HepG2 (cell line): ENCODE measurements around the gene HDAC5. TPM values are rescaled to one million over a fixed set of nuclear protein-coding genes. Genes with fewer than 3 reads are reported as not detected.

Experiments used
- BORCS8-MEF2B ChIP-seq: sonication (generic); formaldehyde crosslinking; IDR thresholded peaks from 2 replicates; pipeline ENCODE4 v1.8.0; 2022; ENCODE audit warnings: mild to moderate bottlenecking, missing genetic modification reagents
- FOXK1 ChIP-seq: sonication (generic); formaldehyde crosslinking; IDR thresholded peaks from 2 replicates; pipeline ENCODE4 v1.4.0; 2020; ENCODE audit warnings: low read depth, missing genetic modification reagents, borderline replicate concordance
- GTF2F1 ChIP-seq: fragments of 150-350 bp; IDR thresholded peaks from 2 replicates; pipeline ENCODE4 v1.6.1; 2014; ENCODE audit warnings: low read length
- HDAC2 ChIP-seq: sonication (generic); formaldehyde crosslinking; IDR thresholded peaks from 2 replicates; pipeline ENCODE4 v1.4.0; 2020; ENCODE audit warnings: missing genetic modification reagents
- KDM2A ChIP-seq: sonication (generic); formaldehyde crosslinking; IDR thresholded peaks from 2 replicates; pipeline ENCODE4 v1.4.0; 2020; ENCODE audit warnings: low read depth, missing genetic modification reagents, borderline replicate concordance
- MXI1 ChIP-seq: IDR thresholded peaks from 3 replicates; pipeline ENCODE4 v1.6.1; 2012; ENCODE audit warnings: low read depth, low read length, inconsistent platforms, borderline replicate concordance
- PPARG ChIP-seq: conservative IDR thresholded peaks from 2 replicates; pipeline ENCODE4 v1.6.1; 2016; ENCODE audit warnings: missing biosample characterization, missing genetic modification reagents
- SP1 ChIP-seq, 2 experiments: fragments of 450-650 bp in 1 of 2; sonication (generic) in 1 of 2; formaldehyde crosslinking in 1 of 2; IDR thresholded peaks; 2 replicates each; pipeline versions ENCODE4 v1.4.0 to v1.6.1; 2016 to 2020; ENCODE audit warnings: missing genetic modification reagents in 1 of 2
- SSRP1 ChIP-seq: IDR thresholded peaks from 2 replicates; pipeline ENCODE4 v1.6.1; 2016; ENCODE audit warnings: control low read depth
- TGIF2 ChIP-seq: IDR thresholded peaks from 2 replicates; pipeline ENCODE4 v1.6.1; 2016; ENCODE audit warnings: control low read depth, missing compliant biosample characterization
- ZFP36L2 ChIP-seq: sonication (generic); formaldehyde crosslinking; IDR thresholded peaks from 2 replicates; pipeline ENCODE4 v1.4.0; 2020; ENCODE audit warnings: missing genetic modification reagents
- ZNF292 ChIP-seq: sonication (generic); formaldehyde crosslinking; IDR thresholded peaks from 2 replicates; pipeline ENCODE4 v1.8.1; 2022; ENCODE audit warnings: mild to moderate bottlenecking, low read depth, missing genetic modification reagents, borderline replicate concordance
- ZNF383 ChIP-seq: sonication (generic); formaldehyde crosslinking; IDR thresholded peaks from 2 replicates; pipeline ENCODE4 v1.4.0; 2020; ENCODE audit warnings: missing genetic modification reagents, mild to moderate bottlenecking, borderline replicate concordance
- ZSCAN20 ChIP-seq: sonication (generic); formaldehyde crosslinking; IDR thresholded peaks from 2 replicates; pipeline ENCODE4 v1.4.0; 2020; ENCODE audit warnings: missing genetic modification reagents, mild to moderate bottlenecking, borderline replicate concordance
- polyA plus RNA-seq, 8 experiments: library from polyadenylated mRNA; depleted of rRNA in 3 of 8; stranded (reverse) in 7 of 8; unstranded in 1 of 8; fragments of >200 nt; fragmentation: Illumina TruSeq in 4 of 8; extraction: Trizol in 4 of 8; gene quantifications; 2 replicates each; pipeline versions ENCODE4 v1.2.1 to v1.2.3, GENCODE V29; 2011 to 2016; ENCODE audit warnings: low read depth in 4 of 8, missing spikeins in 1 of 8, mixed read lengths in 1 of 8; ENCODE audit not compliant: insufficient read depth in 1 of 8
- total RNA-seq, 5 experiments: library from RNA; depleted of rRNA; stranded (reverse); fragments of >200 nt; fragmentation: Illumina TruSeq; extraction: Trizol; gene quantifications; 2 replicates each; pipeline ENCODE4 v1.2.3, GENCODE V29; 2016; ENCODE audit warnings: low read depth in 1 of 5
- TF ChIP-seq, protein P1 (sequence below): sonication (generic); formaldehyde crosslinking; IDR thresholded peaks from 2 replicates; pipeline ENCODE4 v1.4.0; 2020; ENCODE audit warnings: missing genetic modification reagents; ENCODE audit errors: not compliant biosample characterization
- TF ChIP-seq, protein P2 (sequence below): sonication (generic); formaldehyde crosslinking; IDR thresholded peaks from 2 replicates; pipeline ENCODE4 v1.5.1; 2020; ENCODE audit warnings: mild to moderate bottlenecking, missing genetic modification reagents, moderate library complexity
- TF ChIP-seq, protein P3 (sequence below): sonication (generic); formaldehyde crosslinking; IDR thresholded peaks from 2 replicates; pipeline ENCODE4 v1.4.0; 2020; ENCODE audit warnings: missing genetic modification reagents
- TF ChIP-seq, protein P4 (sequence below): sonication (generic); formaldehyde crosslinking; IDR thresholded peaks from 2 replicates; pipeline ENCODE4 v1.4.0; 2020; ENCODE audit warnings: missing genetic modification reagents

The HDAC5 gene
- total and polyA plus RNA-seq, 2 of the 13 experiments (the other 11 are each of a cell fraction or from before 2014, with no cell fraction given) = 46.4 to 85.4 TPM

DNA sequence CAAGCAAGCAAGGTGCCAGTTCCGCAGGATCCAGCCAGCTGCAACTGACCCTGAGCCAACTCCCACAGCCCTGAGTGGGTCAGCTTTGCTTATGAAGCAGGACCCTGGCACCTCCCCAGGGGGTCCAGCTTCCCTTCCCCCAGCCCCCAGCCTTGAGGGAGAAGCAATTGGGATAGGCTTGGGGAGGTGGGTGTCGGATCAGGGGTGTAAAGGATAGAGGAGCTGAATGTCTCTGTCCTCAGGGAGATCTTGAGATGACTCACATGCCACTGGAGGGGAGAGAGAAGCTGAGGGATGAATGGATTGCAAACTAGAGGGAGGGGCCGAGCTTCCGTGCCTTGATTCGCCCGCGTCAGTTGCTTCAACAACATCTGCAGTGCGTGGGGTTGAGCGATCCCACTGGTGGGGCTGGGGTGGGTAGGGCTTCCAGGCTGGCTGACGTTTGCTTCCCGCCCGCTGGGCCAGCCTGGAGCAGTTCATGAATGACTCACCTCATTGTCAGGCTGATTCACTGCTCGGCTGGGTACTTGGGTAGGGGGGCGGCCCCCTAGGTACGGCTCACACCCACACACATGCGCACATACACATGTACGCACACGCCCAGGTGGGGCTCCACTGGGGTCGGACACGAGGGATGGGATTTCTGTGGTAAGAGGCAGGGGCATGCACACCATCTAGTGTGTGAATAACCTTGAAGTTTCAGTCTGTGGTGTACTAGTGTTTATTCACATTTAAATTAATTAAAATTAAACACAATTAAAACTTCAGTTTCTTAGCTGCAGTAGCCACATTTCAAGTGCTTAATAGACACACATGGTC is 14.7 kb upstream of the HDAC5 start (continued):
- TF ChIP-seq GTF2F1 (no peak), SSRP1 (no peak), SP1 (IDR thresholded peaks at IDR 0.05) (no peak), SP1 (CRISPR knock-in tag; IDR thresholded peaks at IDR 0.05) (0 out of 2 replicates have a peak, but pooled peaks have one; percentile 43), MXI1 (peak; percentile 80; the same call in 2 of the 3 replicates), ZSCAN20 (CRISPR knock-in tag) (no peak), FOXK1 (CRISPR knock-in tag) (peak; percentile 40; the same call in 1 of the 2 replicates), ZNF292 (CRISPR knock-in tag) (peak; percentile 70; the same call in 1 of the 2 replicates), ZFP36L2 (no peak), BORCS8-MEF2B (CRISPR knock-in tag) (peak; percentile 67; the same call in 1 of the 2 replicates), PPARG (CRISPR knock-in tag) (peak; percentile 47; the same call in 1 of the 2 replicates), ZNF383 (no peak), TGIF2 (CRISPR knock-in tag) (peak; percentile 71; the same call in 1 of the 2 replicates), KDM2A (CRISPR knock-in tag) (peak; percentile 61), HDAC2 (CRISPR knock-in tag) (peak; percentile 53; the same call in 1 of the 2 replicates)
- TF ChIP-seq, protein P1, sequence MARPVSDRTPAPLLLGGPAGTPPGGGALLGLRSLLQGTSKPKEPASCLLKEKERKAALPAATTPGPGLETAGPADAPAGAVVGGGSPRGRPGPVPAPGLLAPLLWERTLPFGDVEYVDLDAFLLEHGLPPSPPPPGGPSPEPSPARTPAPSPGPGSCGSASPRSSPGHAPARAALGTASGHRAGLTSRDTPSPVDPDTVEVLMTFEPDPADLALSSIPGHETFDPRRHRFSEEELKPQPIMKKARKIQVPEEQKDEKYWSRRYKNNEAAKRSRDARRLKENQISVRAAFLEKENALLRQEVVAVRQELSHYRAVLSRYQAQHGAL (CRISPR knock-in tag) = peak; percentile 21
- TF ChIP-seq, protein P2, sequence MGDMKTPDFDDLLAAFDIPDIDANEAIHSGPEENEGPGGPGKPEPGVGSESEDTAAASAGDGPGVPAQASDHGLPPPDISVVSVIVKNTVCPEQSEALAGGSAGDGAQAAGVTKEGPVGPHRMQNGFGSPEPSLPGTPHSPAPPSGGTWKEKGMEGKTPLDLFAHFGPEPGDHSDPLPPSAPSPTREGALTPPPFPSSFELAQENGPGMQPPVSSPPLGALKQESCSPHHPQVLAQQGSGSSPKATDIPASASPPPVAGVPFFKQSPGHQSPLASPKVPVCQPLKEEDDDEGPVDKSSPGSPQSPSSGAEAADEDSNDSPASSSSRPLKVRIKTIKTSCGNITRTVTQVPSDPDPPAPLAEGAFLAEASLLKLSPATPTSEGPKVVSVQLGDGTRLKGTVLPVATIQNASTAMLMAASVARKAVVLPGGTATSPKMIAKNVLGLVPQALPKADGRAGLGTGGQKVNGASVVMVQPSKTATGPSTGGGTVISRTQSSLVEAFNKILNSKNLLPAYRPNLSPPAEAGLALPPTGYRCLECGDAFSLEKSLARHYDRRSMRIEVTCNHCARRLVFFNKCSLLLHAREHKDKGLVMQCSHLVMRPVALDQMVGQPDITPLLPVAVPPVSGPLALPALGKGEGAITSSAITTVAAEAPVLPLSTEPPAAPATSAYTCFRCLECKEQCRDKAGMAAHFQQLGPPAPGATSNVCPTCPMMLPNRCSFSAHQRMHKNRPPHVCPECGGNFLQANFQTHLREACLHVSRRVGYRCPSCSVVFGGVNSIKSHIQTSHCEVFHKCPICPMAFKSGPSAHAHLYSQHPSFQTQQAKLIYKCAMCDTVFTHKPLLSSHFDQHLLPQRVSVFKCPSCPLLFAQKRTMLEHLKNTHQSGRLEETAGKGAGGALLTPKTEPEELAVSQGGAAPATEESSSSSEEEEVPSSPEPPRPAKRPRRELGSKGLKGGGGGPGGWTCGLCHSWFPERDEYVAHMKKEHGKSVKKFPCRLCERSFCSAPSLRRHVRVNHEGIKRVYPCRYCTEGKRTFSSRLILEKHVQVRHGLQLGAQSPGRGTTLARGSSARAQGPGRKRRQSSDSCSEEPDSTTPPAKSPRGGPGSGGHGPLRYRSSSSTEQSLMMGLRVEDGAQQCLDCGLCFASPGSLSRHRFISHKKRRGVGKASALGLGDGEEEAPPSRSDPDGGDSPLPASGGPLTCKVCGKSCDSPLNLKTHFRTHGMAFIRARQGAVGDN (CRISPR knock-in tag) = peak; percentile 94
- TF ChIP-seq, protein P3, sequence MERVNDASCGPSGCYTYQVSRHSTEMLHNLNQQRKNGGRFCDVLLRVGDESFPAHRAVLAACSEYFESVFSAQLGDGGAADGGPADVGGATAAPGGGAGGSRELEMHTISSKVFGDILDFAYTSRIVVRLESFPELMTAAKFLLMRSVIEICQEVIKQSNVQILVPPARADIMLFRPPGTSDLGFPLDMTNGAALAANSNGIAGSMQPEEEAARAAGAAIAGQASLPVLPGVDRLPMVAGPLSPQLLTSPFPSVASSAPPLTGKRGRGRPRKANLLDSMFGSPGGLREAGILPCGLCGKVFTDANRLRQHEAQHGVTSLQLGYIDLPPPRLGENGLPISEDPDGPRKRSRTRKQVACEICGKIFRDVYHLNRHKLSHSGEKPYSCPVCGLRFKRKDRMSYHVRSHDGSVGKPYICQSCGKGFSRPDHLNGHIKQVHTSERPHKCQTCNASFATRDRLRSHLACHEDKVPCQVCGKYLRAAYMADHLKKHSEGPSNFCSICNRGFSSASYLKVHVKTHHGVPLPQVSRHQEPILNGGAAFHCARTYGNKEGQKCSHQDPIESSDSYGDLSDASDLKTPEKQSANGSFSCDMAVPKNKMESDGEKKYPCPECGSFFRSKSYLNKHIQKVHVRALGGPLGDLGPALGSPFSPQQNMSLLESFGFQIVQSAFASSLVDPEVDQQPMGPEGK (CRISPR knock-in tag) = peak; percentile 97
- TF ChIP-seq, protein P4, sequence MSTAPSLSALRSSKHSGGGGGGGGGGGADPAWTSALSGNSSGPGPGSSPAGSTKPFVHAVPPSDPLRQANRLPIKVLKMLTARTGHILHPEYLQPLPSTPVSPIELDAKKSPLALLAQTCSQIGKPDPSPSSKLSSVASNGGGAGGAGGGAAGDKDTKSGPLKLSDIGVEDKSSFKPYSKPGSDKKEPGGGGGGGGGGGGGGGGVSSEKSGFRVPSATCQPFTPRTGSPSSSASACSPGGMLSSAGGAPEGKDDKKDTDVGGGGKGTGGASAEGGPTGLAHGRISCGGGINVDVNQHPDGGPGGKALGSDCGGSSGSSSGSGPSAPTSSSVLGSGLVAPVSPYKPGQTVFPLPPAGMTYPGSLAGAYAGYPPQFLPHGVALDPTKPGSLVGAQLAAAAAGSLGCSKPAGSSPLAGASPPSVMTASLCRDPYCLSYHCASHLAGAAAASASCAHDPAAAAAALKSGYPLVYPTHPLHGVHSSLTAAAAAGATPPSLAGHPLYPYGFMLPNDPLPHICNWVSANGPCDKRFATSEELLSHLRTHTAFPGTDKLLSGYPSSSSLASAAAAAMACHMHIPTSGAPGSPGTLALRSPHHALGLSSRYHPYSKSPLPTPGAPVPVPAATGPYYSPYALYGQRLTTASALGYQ (CRISPR knock-in tag) = peak; percentile 63; the same call in 1 of the 2 replicates
